GM12865 (cell line): ENCODE results near the gene KCNQ5.

Experiments
- DNase-seq: peaks from one replicate; pipeline ENCODE4 v3.0.0; 2010; ENCODE audit warnings: low read depth
- H3K4me3 ChIP-seq: 2 replicates; pipeline ENCODE4 v1.5.1; 2011; ENCODE audit warnings: mild to moderate bottlenecking, low read depth, low read length, control low read depth
- CTCF ChIP-seq: IDR thresholded peaks from 2 replicates; pipeline ENCODE4 v1.5.1; 2011; ENCODE audit warnings: low read length, control low read depth, low read depth, inconsistent platforms; ENCODE audit not compliant: insufficient read depth; ENCODE audit errors: missing control alignments

The KCNQ5 gene

GRCh38 chr6:72715119-72715518 is 93.3 kb downstream of the KCNQ5 start:
- no peak for DNase-seq
- H3K4me3 ChIP-seq: no peak overlapping the region
- no peak for TF ChIP-seq CTCF

- H3K4me3 ChIP-seq: no peak overlapping the region
- TF ChIP-seq CTCF: no peak
- no peak for DNase-seq
Measured at GRCh38 chr6:72716916-72717315, 95.1 kb downstream of the KCNQ5 start.

GRCh38 chr6:72720464-72720863 is 98.6 kb downstream of the KCNQ5 start:
- H3K4me3 ChIP-seq: no peak overlapping the region
- TF ChIP-seq CTCF: no peak
- DNase-seq: no peak

GRCh38 chr6:72721346-72721745 is 99.5 kb downstream of the KCNQ5 start:
- DNase-seq: no peak
- H3K4me3 ChIP-seq: no peak overlapping the region
- TF ChIP-seq CTCF: no peak

- DNase-seq: peak; percentile 72
- no peak for TF ChIP-seq CTCF
Measured at GRCh38 chr6:72724545-72724944, 102.7 kb downstream of the KCNQ5 start.

GRCh38 chr6:72728706-72729343 is 107.0 kb downstream of the KCNQ5 start:
- no peak overlapping the region for H3K4me3 ChIP-seq
- no peak for TF ChIP-seq CTCF
- no peak for DNase-seq

More at GRCh38 chr6:72724545-72724944, 102.7 kb downstream of the KCNQ5 start:
- no peak overlapping the region for H3K4me3 ChIP-seq

GRCh38 chr6:72733045-72733444 is 111.2 kb downstream of the KCNQ5 start:
- no peak for TF ChIP-seq CTCF
- H3K4me3 ChIP-seq: no peak overlapping the region
- no peak for DNase-seq
